Right cardiac atrium (tissue), 5 donors: ENCODE data around the gene BACE2. TPM values are rescaled to one million over a fixed set of nuclear protein-coding genes. Genes with fewer than 3 reads are reported as not detected.
A peak's percentile ranks its signal among the peaks of the same experiment; 100 is the strongest.

Experiments
- ATAC-seq, 2 donors: fragments of 200-7000 bp; cut with Tn5 transposase; one replicate each; pipeline versions ENCODE4 v1.8.0 to v1.9.1; 2020; ENCODE audit warnings: moderate library complexity in 2 of 2, mild to moderate bottlenecking in 1 of 2
- DNase-seq, 3 donors: peaks; one replicate each; pipeline ENCODE4 v3.0.0-alpha.2; 2020
- H3K27ac ChIP-seq: one replicate; pipeline ENCODE4 v1.5.1; 2013; ENCODE audit warnings: mild to moderate bottlenecking, low read length, control low read depth, moderate library complexity
- H3K27me3 ChIP-seq: one replicate; pipeline ENCODE4 v1.6.1; 2013; ENCODE audit not compliant: control insufficient read depth, insufficient read depth
- H3K4me1 ChIP-seq: one replicate; pipeline ENCODE4 v1.6.1; 2013; ENCODE audit warnings: low read length; ENCODE audit not compliant: control insufficient read depth, insufficient read depth
- H3K4me3 ChIP-seq: one replicate; pipeline ENCODE4 v1.5.1; 2013; ENCODE audit warnings: low read length, control low read depth
- H3K9me3 ChIP-seq: one replicate; pipeline ENCODE4 v1.6.1; 2013; ENCODE audit warnings: low read length; ENCODE audit not compliant: control insufficient read depth
- WGBS: extraction: QIAGEN DNeasy Blood & Tissue Kit; methylation state at CpG from one replicate; pipeline ENCODE4 v1.1.7; 2013; 5-methylcytosine and 5-hydroxymethylcytosine counted together
- intact Hi-C, 4 donors: fragments of 100-400 bp; cut with DNase I; formaldehyde crosslinking; loops; one replicate each; pipeline versions ENCODE4 v1.11.0 to v1.14.0; 2022 to 2023
- polyA plus RNA-seq: library from polyadenylated mRNA; stranded (reverse); fragments of 200-250 nt; gene quantifications from one replicate; pipeline ENCODE4 v1.2.3, GENCODE V29; 2013
- total RNA-seq, 4 donors: library from RNA; stranded (reverse); fragmentation: NEBNext Ultra II Directional; extraction: Animal tissue kit (Norgen Biotek cat#: 25700); gene quantifications; one replicate each; pipeline ENCODE4 v1.2.1, GENCODE V29; 2021
- donor health status: healthy with polysubstance abuse.
- donor health status: DM: no; HTN: yes; CAD: no.
- donor health status: DM: no; HTN: no; CAD: no.
- donor health status: DM: no; HTN: yes; CAD: no; lungs with severe emphysema.
- donor health status: DM: yes; HTN: yes; CAD: no.

Gene BACE2
- total and polyA plus RNA-seq, 5 donors, result 11.7 to 34.0 (median 26.6) TPM

- Histone ChIP-seq H3K4me1 (no peaks in the 10 kb centered on the region), H3K27ac (no peak within 1 kb of the TSS), H3K9me3 (no peaks in the 10 kb centered on the region), H3K27me3 (no peaks in the 10 kb centered on the region), H3K4me3 (peak within 1 kb of the TSS; percentile 34)
- intact Hi-C loops, result no loop called here
- ATAC-seq (peak; percentile 40 to 70), DNase-seq (peak in 1 of 3 donors; percentile 62)
- WGBS, result 8% methylated on average over 55 of the region's 55 CpGs
Measured at GRCh38 chr21:41316200-41317062, 148.5 kb downstream of the BACE2 start, which contains the start of gene FAM3B. Gene FAM3B (plus strand): TSS chr21:41316801. CDS start chr21:41316880, 79 bp downstream.

- WGBS, result 13% methylated on average over 19 of the region's 19 CpGs
- Histone ChIP-seq H3K27me3 (no peaks in the 10 kb centered on the region), H3K4me1 (no peaks in the 10 kb centered on the region), H3K27ac (no peak overlapping the region), H3K4me3 (peak overlapping the region; percentile 34), H3K9me3 (no peaks in the 10 kb centered on the region)
- intact Hi-C loops, result no loop called here
- ATAC-seq (no peak), DNase-seq (no peak)
Measured at GRCh38 chr21:41317063-41317392, 149.1 kb downstream of the BACE2 start.

DNA sequence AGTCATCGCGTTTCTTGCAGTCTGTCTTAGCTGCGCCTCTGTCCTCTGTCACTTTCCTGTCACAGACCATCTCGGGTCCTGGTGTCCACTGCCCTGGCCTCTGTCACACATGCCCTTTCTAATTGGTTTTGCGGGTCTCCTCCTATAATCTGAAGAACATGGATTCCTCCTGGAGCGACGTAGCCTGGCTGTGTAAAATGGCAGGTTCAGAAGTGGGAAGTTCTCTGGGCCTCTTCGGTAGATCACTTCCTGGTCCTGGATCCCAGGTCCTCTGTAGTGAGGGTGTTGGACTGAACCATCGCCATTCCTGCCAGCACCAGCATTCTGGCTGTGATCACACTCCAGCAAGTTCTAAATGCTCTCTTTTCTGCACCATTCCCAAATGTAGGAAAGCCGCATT lies 149.5 kb downstream of the BACE2 start:
- WGBS, result 79% methylated on average over 10 of the region's 10 CpGs

GRCh38 chr21:41318218-41318617 lies 150.3 kb downstream of the BACE2 start:
- Histone ChIP-seq H3K9me3 (no peaks in the 10 kb centered on the region), H3K27me3 (no peaks in the 10 kb centered on the region), H3K4me3 (no peak overlapping the region), H3K27ac (no peak overlapping the region), H3K4me1 (no peaks in the 10 kb centered on the region)
- DNase-seq, result no peak
- WGBS, result 93% methylated on average over 9 of the region's 9 CpGs
- ATAC-seq, result no peak
- intact Hi-C loops, result no loop called here

More for the DNA sequence above, 149.5 kb downstream of the BACE2 start:
- Histone ChIP-seq H3K27ac (no peak overlapping the region), H3K4me3 (no peak overlapping the region), H3K4me1 (no peaks in the 10 kb centered on the region), H3K27me3 (no peaks in the 10 kb centered on the region), H3K9me3 (no peaks in the 10 kb centered on the region)
- intact Hi-C loops, result no loop called here
- no peak for DNase-seq
- ATAC-seq, result no peak

DNA sequence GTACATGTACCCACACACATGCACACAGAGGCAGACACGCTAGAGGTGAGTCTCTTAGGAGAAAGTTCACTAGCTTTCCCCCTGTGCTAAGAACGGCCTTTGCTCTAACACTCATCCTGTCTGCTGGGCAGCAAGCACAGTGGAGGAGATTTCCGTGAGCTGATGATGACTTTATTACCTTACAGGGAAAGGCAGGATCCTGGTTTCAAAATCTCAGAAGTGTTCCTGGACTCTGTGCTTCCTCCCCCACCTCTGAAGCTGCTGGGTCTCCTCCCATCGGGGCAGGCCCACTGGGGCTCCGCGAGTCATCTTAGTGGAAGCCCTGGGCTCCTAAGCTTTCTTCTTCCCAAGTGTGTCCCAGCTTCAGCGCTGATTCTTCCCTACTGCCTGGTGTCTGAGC lies 151.3 kb downstream of the BACE2 start:
- Histone ChIP-seq H3K27me3 (no peaks in the 10 kb centered on the region), H3K4me3 (no peak overlapping the region), H3K27ac (no peak overlapping the region), H3K9me3 (no peaks in the 10 kb centered on the region), H3K4me1 (no peaks in the 10 kb centered on the region)
- intact Hi-C loops, result no loop called here
- WGBS, result 81% methylated on average over 7 of the region's 7 CpGs
- ATAC-seq (no peak), DNase-seq (no peak)

DNA sequence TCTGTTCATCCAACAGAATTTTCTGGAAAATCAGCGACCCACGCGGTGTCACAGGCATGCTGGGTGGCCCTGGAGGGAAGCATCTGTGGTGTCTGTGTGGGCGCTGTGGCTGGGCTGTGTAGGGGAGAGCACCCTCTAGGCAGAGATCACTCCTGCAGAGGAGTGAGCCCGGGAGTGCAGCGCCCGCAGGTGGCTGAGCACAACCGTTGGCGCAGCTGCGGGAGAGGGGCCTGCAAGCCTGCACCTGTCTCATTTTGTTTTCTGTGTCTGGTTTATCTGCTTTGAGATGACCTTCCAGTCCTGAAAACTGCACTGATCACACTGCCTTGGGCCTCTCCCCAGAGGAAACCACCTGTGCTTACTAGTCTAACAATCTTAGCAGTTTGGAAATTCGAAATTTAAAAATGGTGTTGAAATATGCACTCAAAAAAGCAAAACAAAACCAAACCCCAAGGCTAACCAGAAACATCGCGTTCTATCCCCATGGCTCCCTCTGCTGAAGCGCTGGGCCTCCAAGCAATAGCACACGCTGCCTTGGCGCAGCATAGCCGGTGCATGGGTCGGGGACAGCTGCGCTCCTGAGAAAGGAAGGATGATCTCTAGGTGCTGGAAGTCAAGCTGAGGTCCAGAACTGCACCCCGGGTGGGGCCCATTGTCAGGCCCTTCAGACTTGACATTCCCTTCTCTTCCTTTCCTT lies 153.4 kb downstream of the BACE2 start:
- ATAC-seq (no peak), DNase-seq (no peak)
- no peaks in the 10 kb centered on the region for H3K9me3 ChIP-seq
- 89% methylated on average over 20 of the region's 20 CpGs for WGBS
- no peak overlapping the region for H3K27ac ChIP-seq
- intact Hi-C loops, result no loop called here
- H3K27me3 ChIP-seq, result no peaks in the 10 kb centered on the region
- H3K4me1 ChIP-seq, result no peaks in the 10 kb centered on the region
- H3K4me3 ChIP-seq, result no peak overlapping the region

- H3K9me3 ChIP-seq, result no peaks in the 10 kb centered on the region
- WGBS, result 78% methylated on average over 7 of the region's 7 CpGs
- intact Hi-C loops, result no loop called here
- no peaks in the 10 kb centered on the region for H3K27me3 ChIP-seq
- no peak for DNase-seq
- H3K4me1 ChIP-seq, result no peaks in the 10 kb centered on the region
- ATAC-seq, result no peak
- H3K4me3 ChIP-seq, result no peak overlapping the region
- no peak overlapping the region for H3K27ac ChIP-seq
Measured at GRCh38 chr21:41321908-41322495, 154.0 kb downstream of the BACE2 start.

- no peak for ATAC-seq
- WGBS, result 81% methylated on average over 23 of the region's 23 CpGs
- Histone ChIP-seq H3K27me3 (no peaks in the 10 kb centered on the region), H3K9me3 (no peaks in the 10 kb centered on the region), H3K4me1 (no peaks in the 10 kb centered on the region), H3K27ac (no peak overlapping the region), H3K4me3 (no peak overlapping the region)
- intact Hi-C loops, result no loop called here
- no peak for DNase-seq
Measured at GRCh38 chr21:41322496-41323382, 154.8 kb downstream of the BACE2 start.

DNA sequence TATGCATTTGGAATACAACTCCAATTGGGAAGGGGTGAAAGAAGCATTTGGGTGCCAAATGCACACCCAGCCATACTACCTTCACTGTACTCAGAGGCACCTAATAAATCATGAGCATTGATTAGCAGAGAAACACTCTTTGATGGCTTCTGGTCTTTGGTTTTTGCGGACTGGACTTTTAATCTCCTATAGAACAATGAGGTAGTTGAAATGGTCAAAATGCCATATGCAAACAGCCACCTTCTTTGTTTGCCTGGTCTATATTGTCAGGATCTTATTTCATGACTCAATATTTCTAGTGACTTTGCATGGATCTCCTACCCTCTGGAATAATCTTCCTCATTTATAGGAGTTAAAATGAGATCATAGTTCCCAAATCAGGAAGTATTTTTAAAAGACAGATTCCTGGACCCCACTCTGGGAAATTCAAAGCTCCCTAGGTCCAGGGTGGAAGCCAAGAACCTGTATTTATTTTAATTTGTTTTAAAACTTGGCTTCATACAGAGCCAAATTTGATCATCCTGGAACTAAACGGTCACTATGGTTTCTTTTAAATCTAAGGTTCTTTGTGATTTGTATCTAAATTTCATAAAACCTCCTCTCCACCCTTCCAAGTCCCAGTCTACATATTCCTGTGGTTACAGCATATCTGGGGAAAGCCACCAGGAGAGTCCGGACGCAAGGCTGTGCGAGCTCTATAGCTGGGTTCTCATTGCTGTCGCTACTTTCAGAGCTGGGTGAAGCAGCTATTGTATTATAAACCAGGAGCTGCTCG lies 157.4 kb downstream of the BACE2 start:
- Histone ChIP-seq H3K4me1 (no peaks in the 10 kb centered on the region), H3K27ac (no peak overlapping the region), H3K27me3 (no peaks in the 10 kb centered on the region), H3K4me3 (no peak overlapping the region), H3K9me3 (no peaks in the 10 kb centered on the region)
- intact Hi-C loops, result no loop called here
- no peak for ATAC-seq
- WGBS, result 80% methylated on average over 7 of the region's 7 CpGs
- no peak for DNase-seq

GRCh38 chr21:41326414-41327080 lies 158.6 kb downstream of the BACE2 start:
- ATAC-seq (no peak), DNase-seq (no peak)
- no peaks in the 10 kb centered on the region for H3K27me3 ChIP-seq
- no peak overlapping the region for H3K27ac ChIP-seq
- no peak overlapping the region for H3K4me3 ChIP-seq
- H3K9me3 ChIP-seq, result no peaks in the 10 kb centered on the region
- WGBS, result 89% methylated on average over 13 of the region's 13 CpGs
- no peaks in the 10 kb centered on the region for H3K4me1 ChIP-seq
- intact Hi-C loops, result no loop called here
